MCF 10A (cell line): ENCODE data around the gene LATS2. TPM values are rescaled to one million over a fixed set of nuclear protein-coding genes. Genes with fewer than 3 reads are reported as not detected.
A peak's percentile ranks its signal among the peaks of the same experiment; 100 is the strongest.

Experiments
- BruUV-seq: library from RNA; stranded (reverse); fragments of 400-500 nt; replicated peaks from 2 replicates; lab custom pipeline; 2021; lab: Mats Ljungman, UMichigan
- CTCF ChIA-PET: fragments of 300-600 bp; sonication (Branson Sonifier 250); formaldehyde crosslinking; extraction: SDS; loops from one replicate; lab custom pipeline; 2021; ENCODE audit warnings: antibody characterized with exemption, inconsistent platforms; lab: Yijun Ruan, JAX
- POLR2A ChIA-PET: fragments of 300-600, 350-650 bp; sonication (Branson Sonifier 250); formaldehyde crosslinking; extraction: SDS; loops from one replicate; lab custom pipeline; 2020; ENCODE audit warnings: antibody characterized with exemption, inconsistent platforms; lab: Yijun Ruan, JAX
- DNase-seq: peaks from one replicate; pipeline ENCODE4 v3.0.0-alpha.2; 2018; ENCODE audit not compliant: unreplicated experiment
- H3K27ac Mint-ChIP-seq: one replicate; pipeline ENCODE4 v1.8.0; 2022; ENCODE audit warnings: mild to moderate bottlenecking, low read depth, mixed read lengths; ENCODE audit not compliant: unreplicated experiment
- H3K27me3 Mint-ChIP-seq: one replicate; pipeline ENCODE4 v1.8.0; 2022; ENCODE audit warnings: mixed read lengths; ENCODE audit not compliant: insufficient read depth, unreplicated experiment
- H3K36me3 Mint-ChIP-seq: one replicate; pipeline ENCODE4 v1.8.0; 2022; ENCODE audit warnings: mild to moderate bottlenecking, moderate library complexity, mixed read lengths; ENCODE audit not compliant: insufficient read depth, unreplicated experiment
- H3K4me1 Mint-ChIP-seq: one replicate; pipeline ENCODE4 v1.8.0; 2022; ENCODE audit warnings: mixed read lengths; ENCODE audit not compliant: insufficient read depth, unreplicated experiment
- H3K4me3 Mint-ChIP-seq: one replicate; pipeline ENCODE4 v1.8.0; 2022; ENCODE audit warnings: mild to moderate bottlenecking, moderate library complexity, mixed read lengths; ENCODE audit not compliant: unreplicated experiment
- H3K9me3 Mint-ChIP-seq: one replicate; pipeline ENCODE4 v1.8.0; 2022; ENCODE audit warnings: mixed read lengths; ENCODE audit not compliant: unreplicated experiment
- intact Hi-C: fragments of 100-400 bp; cut with micrococcal nuclease; formaldehyde crosslinking; loops from 2 replicates; pipeline ENCODE4 v1.14.1; 2022
- total RNA-seq: library from RNA; stranded (reverse); gene quantifications from 2 replicates; pipeline ENCODE4 v1.2.3, GENCODE V29; 2022
- TF ChIP-seq, protein P1 (sequence below): fragments of 200-600 bp; IDR thresholded peaks from one replicate; pipeline ENCODE4 v1.8.0; 2022; ENCODE audit warnings: antibody characterized with exemption, mild to moderate bottlenecking; ENCODE audit not compliant: unreplicated experiment

The LATS2 gene
- total RNA-seq, 1 experiment from 2014 or later, result 32.3 TPM

DNA sequence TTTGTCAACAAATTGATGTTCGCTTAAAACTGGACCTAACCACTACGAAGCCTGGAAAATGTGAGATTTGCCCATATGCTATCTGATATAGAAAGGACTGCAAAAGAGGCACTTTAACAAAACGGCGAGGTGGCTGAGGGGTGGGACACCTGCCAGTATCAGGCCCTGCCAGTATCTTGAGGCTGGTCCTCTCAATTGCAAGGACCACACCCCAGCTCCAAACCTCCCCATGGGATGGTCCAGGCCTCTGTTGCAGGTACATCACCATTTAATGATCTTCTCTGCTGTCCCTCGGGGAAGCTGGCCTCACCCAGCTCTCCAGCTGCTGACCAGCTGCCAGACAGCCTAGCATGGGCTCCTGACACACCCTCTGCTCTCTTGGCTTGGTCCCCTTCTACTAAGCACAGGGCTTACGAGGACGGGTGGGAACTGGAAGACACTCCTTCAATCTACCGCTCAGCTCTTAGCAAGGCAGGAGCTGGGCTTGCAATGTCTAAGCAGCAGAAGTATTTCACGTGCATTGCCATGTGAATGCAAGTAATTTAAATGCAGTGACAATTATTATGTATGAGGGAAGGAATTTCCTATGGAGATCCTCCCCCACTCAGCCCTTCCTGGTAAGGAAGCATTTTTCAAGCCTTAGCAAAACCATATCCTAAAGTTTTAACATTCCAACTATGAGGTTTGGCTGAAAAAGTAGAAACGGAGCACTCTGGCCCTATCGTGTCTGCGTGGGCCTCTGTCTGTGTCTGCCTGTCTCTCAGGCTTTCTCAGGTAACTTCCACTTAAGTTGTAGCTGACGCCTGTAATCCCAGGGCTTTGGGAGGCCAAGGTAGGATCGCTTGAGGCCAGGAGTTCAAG is 63.9 kb downstream of the LATS2 start:
- TF ChIP-seq, protein P1, sequence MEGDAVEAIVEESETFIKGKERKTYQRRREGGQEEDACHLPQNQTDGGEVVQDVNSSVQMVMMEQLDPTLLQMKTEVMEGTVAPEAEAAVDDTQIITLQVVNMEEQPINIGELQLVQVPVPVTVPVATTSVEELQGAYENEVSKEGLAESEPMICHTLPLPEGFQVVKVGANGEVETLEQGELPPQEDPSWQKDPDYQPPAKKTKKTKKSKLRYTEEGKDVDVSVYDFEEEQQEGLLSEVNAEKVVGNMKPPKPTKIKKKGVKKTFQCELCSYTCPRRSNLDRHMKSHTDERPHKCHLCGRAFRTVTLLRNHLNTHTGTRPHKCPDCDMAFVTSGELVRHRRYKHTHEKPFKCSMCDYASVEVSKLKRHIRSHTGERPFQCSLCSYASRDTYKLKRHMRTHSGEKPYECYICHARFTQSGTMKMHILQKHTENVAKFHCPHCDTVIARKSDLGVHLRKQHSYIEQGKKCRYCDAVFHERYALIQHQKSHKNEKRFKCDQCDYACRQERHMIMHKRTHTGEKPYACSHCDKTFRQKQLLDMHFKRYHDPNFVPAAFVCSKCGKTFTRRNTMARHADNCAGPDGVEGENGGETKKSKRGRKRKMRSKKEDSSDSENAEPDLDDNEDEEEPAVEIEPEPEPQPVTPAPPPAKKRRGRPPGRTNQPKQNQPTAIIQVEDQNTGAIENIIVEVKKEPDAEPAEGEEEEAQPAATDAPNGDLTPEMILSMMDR, result no peak
- Mint-ChIP-seq H3K27me3 (no peaks in the 10 kb centered on the region), H3K27ac (no peak overlapping the region), H3K36me3 (peaks cover 24% of the 10 kb centered on the region), H3K4me1 (peaks cover 22% of the 10 kb centered on the region), H3K9me3 (no peaks in the 10 kb centered on the region), H3K4me3 (no peak overlapping the region)
- ChIA-PET POLR2A (interaction anchor here (0.7 to 1.0 kb wide), 2 partner anchors 61 to 178 kb away, joined by 3 read pairs; no protein-coding TSS in a partner anchor), CTCF (interaction anchor here (0.6 to 1.1 kb wide), 4 partner anchors 9 to 65 kb away, joined by 3 to 6 read pairs (median 4); no protein-coding TSS in a partner anchor)
- intact Hi-C loops, result no loop called here
- no TSS peak for BruUV-seq
- no peak for DNase-seq

DNA sequence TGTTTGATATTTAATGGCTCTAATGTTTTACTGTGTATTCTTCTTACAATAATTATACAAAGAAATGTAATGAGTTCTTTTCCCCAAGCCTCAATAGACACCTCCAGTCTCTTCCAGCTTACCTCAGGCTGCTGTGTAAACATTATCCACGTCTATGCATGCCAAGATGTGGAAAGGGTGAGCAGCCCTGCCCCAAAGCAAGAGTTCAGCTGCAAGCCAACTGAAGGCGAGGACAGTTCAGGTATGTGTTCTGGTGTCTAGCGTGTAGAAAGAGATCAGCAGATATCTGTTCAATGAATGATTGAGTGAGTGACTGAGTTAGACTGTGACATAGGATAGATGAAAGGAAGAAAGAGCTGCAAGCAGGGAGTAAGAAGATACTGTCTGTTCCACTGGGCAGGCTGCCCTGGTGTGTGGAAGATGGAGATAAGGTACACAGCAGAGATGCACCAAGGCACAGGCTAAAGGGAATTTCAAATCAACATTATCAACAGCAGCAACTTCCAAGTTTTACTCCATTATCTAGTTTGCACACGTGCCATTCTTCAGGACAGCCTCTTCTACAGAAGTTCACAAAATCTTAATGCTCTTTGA is 66.0 kb downstream of the LATS2 start:
- H3K27ac Mint-ChIP-seq, result peak overlapping the region; percentile 7
- ChIA-PET CTCF (interaction anchor here (0.5 to 1.0 kb wide), 5 partner anchors 14 to 692 kb away, joined by 3 to 5 read pairs (median 3); no protein-coding TSS in a partner anchor), POLR2A (interaction anchor here (0.7 to 3.6 kb wide), 11 partner anchors 9 to 392 kb away, joined by 3 to 27 read pairs (median 7); partner anchors contain the start of genes LATS2, MRPL57 and SKA3)
- H3K4me1 Mint-ChIP-seq, result peaks cover 31% of the 10 kb centered on the region
- no peaks in the 10 kb centered on the region for H3K27me3 Mint-ChIP-seq
- peak; percentile 24 for DNase-seq
- BruUV-seq, result no TSS peak
- H3K9me3 Mint-ChIP-seq, result no peaks in the 10 kb centered on the region
- TF ChIP-seq, protein P1, result no peak
- H3K36me3 Mint-ChIP-seq, result peaks cover 37% of the 10 kb centered on the region
- intact Hi-C loops, result no loop called here
- no peak overlapping the region for H3K4me3 Mint-ChIP-seq

DNA sequence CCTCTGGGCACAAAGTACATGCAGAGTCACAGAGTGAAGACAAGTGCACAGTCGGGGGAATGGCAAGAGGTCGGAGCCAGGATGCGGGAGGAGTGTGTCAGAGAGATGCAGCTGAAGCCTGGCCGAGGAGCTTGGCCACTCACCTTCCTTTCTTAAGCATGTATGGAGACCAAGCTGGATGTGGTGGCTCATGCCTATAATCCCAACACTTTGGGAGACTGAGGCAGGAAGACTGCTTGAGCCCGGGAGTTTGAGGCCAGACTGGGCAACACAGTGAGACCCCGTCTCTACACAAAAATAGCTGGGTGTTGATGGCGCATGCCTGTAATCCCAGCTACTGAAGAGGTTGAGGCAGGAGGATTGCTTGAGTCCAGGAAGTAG is 67.0 kb downstream of the LATS2 start:
- POLR2A ChIA-PET, result interaction anchor here (0.6 to 3.6 kb wide), 13 partner anchors 10 to 204 kb away, joined by 3 to 27 read pairs (median 6); partner anchors contain the start of gene LATS2
- TF ChIP-seq, protein P1, result no peak
- H3K4me3 Mint-ChIP-seq, result no peak overlapping the region
- H3K4me1 Mint-ChIP-seq, result peaks cover 31% of the 10 kb centered on the region
- H3K27me3 Mint-ChIP-seq, result no peaks in the 10 kb centered on the region
- intact Hi-C loops, result no loop called here
- DNase-seq, result no peak
- H3K9me3 Mint-ChIP-seq, result no peaks in the 10 kb centered on the region
- H3K36me3 Mint-ChIP-seq, result peaks cover 43% of the 10 kb centered on the region
- no peak overlapping the region for H3K27ac Mint-ChIP-seq
- CTCF ChIA-PET, result interaction anchor here (0.6 to 1.8 kb wide), 6 partner anchors 37 to 820 kb away, joined by 3 to 4 read pairs (median 3); no protein-coding TSS in a partner anchor
- no TSS peak for BruUV-seq
